ENCODE data around the gene SCART1. TPM values are rescaled to one million over a fixed set of nuclear protein-coding genes. Genes with fewer than 3 reads are reported as not detected.

Gene SCART1
- total RNA-seq, 1 experiment from 2014 or later, result 0.73 TPM

GRCh38 chr10:133455611-133456031 lies 1.9 kb downstream of the SCART1 start:
- CTCF ChIA-PET, result no interaction called here
- Mint-ChIP-seq H3K4me3 (ENCODE audit: unreplicated experiment) (no peak overlapping the region), H3K36me3 (ENCODE audit: insufficient read depth, unreplicated experiment) (no peaks in the 10 kb centered on the region), H3K9me3 (ENCODE audit: unreplicated experiment) (peaks cover 10% of the 10 kb centered on the region), H3K4me1 (ENCODE audit: low read depth, unreplicated experiment) (no peaks in the 10 kb centered on the region), H3K27me3 (ENCODE audit: insufficient read depth, unreplicated experiment) (peaks cover 10% of the 10 kb centered on the region), H3K27ac (ENCODE audit: unreplicated experiment) (no peak overlapping the region)
- Histone ChIP-seq H3K4me1 (no peaks in the 10 kb centered on the region), H3K27me3 (replicated peaks; ENCODE audit: control insufficient read depth, insufficient read depth, low read length) (peaks cover 1% of the 10 kb centered on the region; the same call in 1 of the 2 replicates), H3K36me3 (ENCODE audit: control insufficient read depth, insufficient read depth, low read length) (no peaks in the 10 kb centered on the region), H3K4me3 (ENCODE audit: low read depth, low read length) (no peak overlapping the region), H3K9me3 (no peaks in the 10 kb centered on the region)
- TF ChIP-seq CTCF (IDR thresholded peaks at IDR 0.05; ENCODE audit: insufficient read depth in 1 of 2, low read depth in 1 of 2, low read length in 1 of 2, severe bottlenecking in 1 of 2, unreplicated experiment in 1 of 2), result no peak
- POLR2A ChIA-PET, result no interaction called here
- BruUV-seq (replicated peaks), result no TSS peak
- intact Hi-C loops (cut with micrococcal nuclease; ENCODE audit: unreplicated experiment), result no loop called here
- DNase-seq, result no peak

- Mint-ChIP-seq H3K36me3 (ENCODE audit: insufficient read depth, unreplicated experiment) (no peaks in the 10 kb centered on the region), H3K9me3 (ENCODE audit: unreplicated experiment) (peaks cover 10% of the 10 kb centered on the region), H3K27me3 (ENCODE audit: insufficient read depth, unreplicated experiment) (peaks cover 8% of the 10 kb centered on the region), H3K4me3 (ENCODE audit: unreplicated experiment) (no peak overlapping the region), H3K4me1 (ENCODE audit: low read depth, unreplicated experiment) (no peaks in the 10 kb centered on the region), H3K27ac (ENCODE audit: unreplicated experiment) (no peak overlapping the region)
- ChIA-PET POLR2A (no interaction called here), CTCF (no interaction called here)
- no peak overlapping the region for H3K4me3 ChIP-seq (ENCODE audit: low read depth, low read length)
- DNase-seq, result no peak
- H3K36me3 ChIP-seq (ENCODE audit: control insufficient read depth, insufficient read depth, low read length), result no peaks in the 10 kb centered on the region
- H3K4me1 ChIP-seq, result no peaks in the 10 kb centered on the region
- H3K27me3 ChIP-seq (replicated peaks; ENCODE audit: control insufficient read depth, insufficient read depth, low read length), result peaks cover 1% of the 10 kb centered on the region; the same call in 1 of the 2 replicates
- no TSS peak for BruUV-seq (replicated peaks)
- H3K9me3 ChIP-seq, result no peaks in the 10 kb centered on the region
- TF ChIP-seq CTCF (IDR thresholded peaks at IDR 0.05; ENCODE audit: insufficient read depth in 1 of 2, low read depth in 1 of 2, low read length in 1 of 2, severe bottlenecking in 1 of 2, unreplicated experiment in 1 of 2), result no peak
- intact Hi-C loops (cut with micrococcal nuclease; ENCODE audit: unreplicated experiment), result no loop called here
These were observed 2.6 kb downstream of the SCART1 start for GRCh38 chr10:133456041-133456951.

GRCh38 chr10:133457100-133457841 lies 3.5 kb downstream of the SCART1 start:
- ChIA-PET CTCF (interaction anchor here (0.6 kb wide), 1 partner anchor 603 kb away, joined by 3 read pairs; no protein-coding TSS in a partner anchor), POLR2A (no interaction called here)
- Histone ChIP-seq H3K4me1 (no peaks in the 10 kb centered on the region), H3K36me3 (ENCODE audit: control insufficient read depth, insufficient read depth, low read length) (no peaks in the 10 kb centered on the region), H3K27me3 (replicated peaks; ENCODE audit: control insufficient read depth, insufficient read depth, low read length) (peaks cover 1% of the 10 kb centered on the region; the same call in 1 of the 2 replicates), H3K9me3 (no peaks in the 10 kb centered on the region), H3K4me3 (ENCODE audit: low read depth, low read length) (no peak overlapping the region)
- Mint-ChIP-seq H3K9me3 (ENCODE audit: unreplicated experiment) (peaks cover 10% of the 10 kb centered on the region), H3K36me3 (ENCODE audit: insufficient read depth, unreplicated experiment) (no peaks in the 10 kb centered on the region), H3K27ac (ENCODE audit: unreplicated experiment) (no peak overlapping the region), H3K4me1 (ENCODE audit: low read depth, unreplicated experiment) (no peaks in the 10 kb centered on the region), H3K4me3 (ENCODE audit: unreplicated experiment) (no peak overlapping the region), H3K27me3 (ENCODE audit: insufficient read depth, unreplicated experiment) (peaks cover 8% of the 10 kb centered on the region)
- intact Hi-C loops (cut with micrococcal nuclease; ENCODE audit: unreplicated experiment), result no loop called here
- DNase-seq, result no peak
- BruUV-seq (replicated peaks), result no TSS peak
- TF ChIP-seq CTCF (IDR thresholded peaks at IDR 0.05; ENCODE audit: insufficient read depth in 1 of 2, low read depth in 1 of 2, low read length in 1 of 2, severe bottlenecking in 1 of 2, unreplicated experiment in 1 of 2), result no peak
